Suprapubic skin (tissue), 4 donors: ENCODE data around the gene SLC25A3. TPM values are rescaled to one million over a fixed set of nuclear protein-coding genes. Genes with fewer than 3 reads are reported as not detected.
"Not testable (repeated sequence)": the region's sequence is repeated elsewhere in the genome, so short reads cannot be mapped to it uniquely, and the experiment has no call there.

Experiments used
- DNase-seq, 2 donors: peaks; one replicate each; pipeline ENCODE4 v3.0.0-alpha.2; 2019; ENCODE audit warnings: low spot score in 2 of 2
- H3K27ac ChIP-seq: fragments of 200-600 bp; sonication (generic); one replicate; pipeline ENCODE4 v1.5.1; 2019
- H3K27me3 ChIP-seq: fragments of 200-600 bp; sonication (generic); one replicate; pipeline ENCODE4 v1.5.1; 2019
- H3K36me3 ChIP-seq: fragments of 200-600 bp; sonication (generic); one replicate; pipeline ENCODE4 v1.5.1; 2019
- H3K4me1 ChIP-seq: fragments of 200-600 bp; sonication (generic); one replicate; pipeline ENCODE4 v1.5.1; 2019
- H3K4me3 ChIP-seq: fragments of 200-600 bp; sonication (generic); one replicate; pipeline ENCODE4 v1.5.1; 2019; ENCODE audit warnings: mild to moderate bottlenecking
- H3K9me3 ChIP-seq: fragments of 200-600 bp; sonication (generic); one replicate; pipeline ENCODE4 v1.5.1; 2019
- EP300 ChIP-seq: sonication (generic); formaldehyde crosslinking; IDR thresholded peaks from one replicate; pipeline ENCODE4 v1.6.1; 2017; ENCODE audit warnings: antibody characterized with exemption
- POLR2A ChIP-seq, 2 donors: fragments of 450-650 bp; IDR thresholded peaks; one replicate each; pipeline ENCODE4 v1.6.1; 2017; ENCODE audit warnings: antibody characterized with exemption in 2 of 2, mild to moderate bottlenecking in 2 of 2, moderate library complexity in 2 of 2
- POLR2AphosphoS5 ChIP-seq, 3 donors: sonication (generic); formaldehyde crosslinking; IDR thresholded peaks; one replicate each; pipeline ENCODE4 v1.6.1; 2017; ENCODE audit warnings: antibody characterized with exemption in 3 of 3
- WGBS: methylation state at CpG from one replicate; pipeline ENCODE4 v1.1.5; 2018; 5-methylcytosine and 5-hydroxymethylcytosine counted together
- total RNA-seq, 4 donors: library from RNA; depleted of rRNA; stranded (reverse); fragments of >200 nt; gene quantifications; one replicate each; pipeline ENCODE4 v1.1.0, GENCODE V29; 2016
- TF ChIP-seq, protein P1 (sequence below), 2 donors: fragments of 200-600 bp in 1 of 2; fragments of 450-650 bp in 1 of 2; sonication (generic) in 1 of 2; IDR thresholded peaks; one replicate each; pipeline ENCODE4 v1.5.1; 2016 to 2019; ENCODE audit warnings: antibody characterized with exemption in 2 of 2, mild to moderate bottlenecking in 1 of 2, moderate library complexity in 1 of 2

Gene SLC25A3
- total RNA-seq, 4 donors from 2014 or later, result 375 to 558 (median 498) TPM

DNA sequence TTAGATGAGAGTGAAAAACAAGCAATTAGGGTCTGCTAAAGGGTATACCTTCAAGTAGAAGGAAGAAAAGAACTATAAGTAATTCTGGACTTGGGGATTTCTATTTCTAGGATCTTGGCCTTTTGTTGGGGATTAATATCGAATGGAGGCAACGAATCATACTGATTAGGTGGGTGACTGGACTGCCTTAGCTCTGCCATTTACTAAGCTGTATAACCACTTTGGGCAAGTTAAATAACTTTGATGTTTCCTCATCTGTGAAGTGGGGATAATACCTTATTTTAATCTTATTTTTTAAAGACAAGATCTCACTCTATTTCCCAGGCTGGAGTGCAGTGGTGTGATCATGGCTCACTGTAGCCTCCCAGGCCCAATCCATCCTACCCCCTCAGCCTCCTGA is 44.5 kb downstream of the SLC25A3 start:
- 96% methylated on average over 2 of the region's 2 CpGs for WGBS
- H3K27ac ChIP-seq, result no peak overlapping the region
- no peaks in the 10 kb centered on the region for H3K27me3 ChIP-seq
- H3K36me3 ChIP-seq, result no peaks in the 10 kb centered on the region
- TF ChIP-seq POLR2A (IDR thresholded peaks at IDR 0.05) (no peak), POLR2AphosphoS5 (IDR thresholded peaks at IDR 0.05) (no peak), EP300 (no peak)
- TF ChIP-seq, protein P1, sequence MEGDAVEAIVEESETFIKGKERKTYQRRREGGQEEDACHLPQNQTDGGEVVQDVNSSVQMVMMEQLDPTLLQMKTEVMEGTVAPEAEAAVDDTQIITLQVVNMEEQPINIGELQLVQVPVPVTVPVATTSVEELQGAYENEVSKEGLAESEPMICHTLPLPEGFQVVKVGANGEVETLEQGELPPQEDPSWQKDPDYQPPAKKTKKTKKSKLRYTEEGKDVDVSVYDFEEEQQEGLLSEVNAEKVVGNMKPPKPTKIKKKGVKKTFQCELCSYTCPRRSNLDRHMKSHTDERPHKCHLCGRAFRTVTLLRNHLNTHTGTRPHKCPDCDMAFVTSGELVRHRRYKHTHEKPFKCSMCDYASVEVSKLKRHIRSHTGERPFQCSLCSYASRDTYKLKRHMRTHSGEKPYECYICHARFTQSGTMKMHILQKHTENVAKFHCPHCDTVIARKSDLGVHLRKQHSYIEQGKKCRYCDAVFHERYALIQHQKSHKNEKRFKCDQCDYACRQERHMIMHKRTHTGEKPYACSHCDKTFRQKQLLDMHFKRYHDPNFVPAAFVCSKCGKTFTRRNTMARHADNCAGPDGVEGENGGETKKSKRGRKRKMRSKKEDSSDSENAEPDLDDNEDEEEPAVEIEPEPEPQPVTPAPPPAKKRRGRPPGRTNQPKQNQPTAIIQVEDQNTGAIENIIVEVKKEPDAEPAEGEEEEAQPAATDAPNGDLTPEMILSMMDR (IDR thresholded peaks at IDR 0.05), result no peak
- no peak for DNase-seq
- no peaks in the 10 kb centered on the region for H3K9me3 ChIP-seq
- H3K4me1 ChIP-seq, result peaks cover 6% of the 10 kb centered on the region
- no peak overlapping the region for H3K4me3 ChIP-seq

DNA sequence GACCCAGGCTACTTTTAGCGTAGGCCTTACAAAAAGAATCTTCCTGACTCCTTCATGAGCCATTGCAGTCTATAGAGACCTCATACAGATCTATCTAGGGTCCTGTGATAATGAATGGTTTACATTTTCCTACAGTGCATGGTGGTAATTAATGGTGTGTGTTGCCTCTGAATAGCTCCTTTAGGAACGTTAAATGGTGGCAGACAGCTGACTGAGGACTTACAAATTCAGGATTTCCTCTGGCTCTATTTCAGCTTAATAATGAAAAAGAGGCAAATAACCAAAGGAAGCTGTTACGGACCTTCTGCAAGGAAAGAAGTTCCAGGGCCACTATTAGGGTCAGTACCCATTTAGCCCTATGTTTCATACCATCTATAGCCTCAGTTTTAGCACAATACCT is 46.0 kb downstream of the SLC25A3 start:
- no peak for DNase-seq
- WGBS, result 78% methylated on average over 3 of the region's 3 CpGs
- H3K36me3 ChIP-seq, result no peaks in the 10 kb centered on the region
- H3K4me3 ChIP-seq, result no peak overlapping the region
- H3K27me3 ChIP-seq, result no peaks in the 10 kb centered on the region
- peaks cover 12% of the 10 kb centered on the region for H3K4me1 ChIP-seq
- no peak overlapping the region for H3K27ac ChIP-seq
- no peaks in the 10 kb centered on the region for H3K9me3 ChIP-seq
- TF ChIP-seq POLR2A (IDR thresholded peaks at IDR 0.05), result no peak
- no peak for TF ChIP-seq POLR2AphosphoS5 (IDR thresholded peaks at IDR 0.05)
- no peak for TF ChIP-seq EP300
- TF ChIP-seq, protein P1 (IDR thresholded peaks at IDR 0.05), result no peak

DNA sequence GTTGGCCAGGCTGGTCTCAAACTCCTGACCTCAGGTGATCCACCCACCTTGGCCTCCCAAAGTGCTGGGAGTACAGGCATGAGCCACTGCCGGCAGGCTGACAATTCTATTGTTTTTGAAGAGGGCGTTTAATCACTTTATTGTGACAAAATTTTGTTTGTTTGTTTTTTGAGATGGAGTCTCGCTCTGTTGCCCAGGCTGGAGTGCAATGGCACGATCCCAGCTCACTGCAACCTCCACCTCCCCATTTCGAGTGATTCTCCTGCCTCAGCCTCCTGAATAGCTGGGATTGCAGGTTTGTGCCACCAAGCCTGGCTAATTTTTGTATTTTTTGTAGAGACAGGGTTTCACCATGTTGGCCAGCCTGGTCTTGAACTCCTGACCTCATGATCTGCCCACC is 49.3 kb downstream of the SLC25A3 start:
- H3K27ac ChIP-seq, H3K9me3 ChIP-seq, H3K27me3 ChIP-seq, H3K4me3 ChIP-seq, H3K36me3 ChIP-seq, DNase-seq: not testable (repeated sequence)
- 89% methylated on average over 5 of the region's 5 CpGs for WGBS
- H3K4me1 ChIP-seq, result peaks cover 27% of the 10 kb centered on the region

DNA sequence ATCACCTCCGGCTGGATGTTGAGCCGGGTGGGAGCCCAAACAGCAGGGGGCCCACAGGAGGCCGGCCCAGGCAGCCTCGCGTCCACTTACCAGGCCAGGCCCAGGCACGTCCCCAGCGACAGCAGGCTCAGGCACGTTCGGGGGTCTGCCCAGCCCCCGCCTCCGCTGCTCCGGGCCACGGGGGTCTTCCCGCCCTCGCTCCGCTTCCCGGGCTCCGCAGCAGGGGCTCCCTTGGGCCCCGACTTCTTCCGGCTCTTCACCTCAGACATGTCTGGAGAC is 50.9 kb downstream of the SLC25A3 start:
- Histone ChIP-seq H3K4me1 (peaks cover 27% of the 10 kb centered on the region), H3K27me3 (no peaks in the 10 kb centered on the region), H3K9me3 (no peaks in the 10 kb centered on the region), H3K36me3 (peaks cover 10% of the 10 kb centered on the region), H3K4me3 (peak overlapping the region; percentile 67), H3K27ac (peak overlapping the region; percentile 72)
- no peak for DNase-seq
- TF ChIP-seq EP300, result no peak
- TF ChIP-seq POLR2A (IDR thresholded peaks at IDR 0.05), result no peak
- TF ChIP-seq POLR2AphosphoS5 (IDR thresholded peaks at IDR 0.05), result no peak
- TF ChIP-seq, protein P1 (IDR thresholded peaks at IDR 0.05), result no peak
- 0% methylated on average over 9 of the region's 20 CpGs for WGBS

DNA sequence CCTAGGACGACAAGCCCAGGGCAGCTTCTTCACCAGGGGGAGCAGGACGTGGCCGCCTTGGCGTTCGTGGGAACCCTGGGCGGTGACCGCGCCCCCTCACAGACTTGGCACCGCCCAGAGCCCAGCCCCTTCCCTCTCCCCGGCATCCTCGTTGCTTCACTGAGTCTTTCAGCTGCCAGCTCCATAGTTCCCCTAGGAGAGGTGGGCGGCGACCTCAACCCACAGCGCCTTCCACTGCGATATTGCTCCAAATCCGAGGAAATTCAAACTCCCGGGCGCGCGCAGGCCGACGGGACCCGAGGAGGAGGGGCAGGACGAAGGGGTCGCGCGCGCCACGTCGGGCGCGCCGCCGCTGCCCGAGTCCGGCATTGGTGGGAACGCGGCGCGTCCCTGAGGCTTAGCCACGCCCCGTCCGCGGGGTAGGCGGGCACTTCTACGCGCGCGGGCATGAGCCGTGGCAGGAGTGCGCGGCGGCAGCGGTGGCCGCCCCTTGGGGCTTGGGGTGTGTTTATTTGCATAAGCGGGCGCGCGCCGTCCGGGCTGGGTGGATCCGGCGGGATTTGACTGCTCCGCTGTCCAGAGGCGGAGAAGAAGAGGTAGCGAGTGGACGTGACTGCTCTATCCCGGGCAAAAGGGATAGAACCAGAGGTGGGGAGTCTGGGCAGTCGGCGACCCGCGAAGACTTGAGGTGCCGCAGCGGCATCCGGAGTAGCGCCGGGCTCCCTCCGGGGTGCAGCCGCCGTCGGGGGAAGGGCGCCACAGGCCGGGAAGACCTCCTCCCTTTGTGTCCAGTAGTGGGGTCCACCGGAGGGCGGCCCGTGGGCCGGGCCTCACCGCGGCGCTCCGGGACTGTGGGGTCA is 51.5 kb downstream of the SLC25A3 start, which contains the start of the genes APAF1 and IKBIP:
Gene APAF1 (plus strand): TSS at position 579 of the 860 bp plus-strand sequence. CDS start 3,070 bp downstream, outside the sequence.
Gene IKBIP (minus strand): TSS at position 77 of the 860 bp plus-strand sequence. CDS start 87 bp downstream, outside the sequence.
- Histone ChIP-seq H3K9me3 (no peaks in the 10 kb centered on the region), H3K36me3 (peaks cover 16% of the 10 kb centered on the region), H3K27me3 (no peaks in the 10 kb centered on the region), H3K27ac (peak within 1 kb of the TSS; percentile 72), H3K4me1 (peaks cover 27% of the 10 kb centered on the region), H3K4me3 (peak within 1 kb of the TSS; percentile 67)
- TF ChIP-seq EP300, result no peak
- no peak for TF ChIP-seq POLR2AphosphoS5 (IDR thresholded peaks at IDR 0.05)
- peak; percentile 24 to 40 for TF ChIP-seq POLR2A (IDR thresholded peaks at IDR 0.05)
- TF ChIP-seq, protein P1 (IDR thresholded peaks at IDR 0.05), result no peak
- under 1% methylated on average over 32 of the region's 91 CpGs for WGBS
- peak; percentile 98 for DNase-seq
